Fibroblast of the aortic adventitia (primary cell): ENCODE measurements around the gene TMEM217. TPM values are rescaled to one million over a fixed set of nuclear protein-coding genes. Genes with fewer than 3 reads are reported as not detected.
A peak's percentile ranks its signal among the peaks of the same experiment; 100 is the strongest.

ENCODE experiments used
- DNase-seq: peaks from one replicate; pipeline ENCODE4 v3.0.0-alpha.2; 2010; ENCODE audit warnings: low read depth
- H3K4me3 ChIP-seq: 2 replicates; pipeline ENCODE4 v1.5.1; 2011; ENCODE audit warnings: low read depth, mild to moderate bottlenecking, control low read depth, low read length, moderate library complexity
- total RNA-seq: library from RNA; depleted of rRNA; stranded (reverse); fragments of >200 nt; gene quantifications from 2 replicates; pipeline ENCODE4 v1.2.3, GENCODE V29; 2012; ENCODE audit warnings: low replicate concordance
- TF ChIP-seq, protein P1 (sequence below): IDR thresholded peaks from 2 replicates; pipeline ENCODE4 v1.5.1; 2011; ENCODE audit warnings: mild to moderate bottlenecking, low read length, control low read depth, inconsistent platforms; ENCODE audit not compliant: insufficient read depth

Gene TMEM217
- total RNA-seq, 1 donor = 0.09 TPM

DNA sequence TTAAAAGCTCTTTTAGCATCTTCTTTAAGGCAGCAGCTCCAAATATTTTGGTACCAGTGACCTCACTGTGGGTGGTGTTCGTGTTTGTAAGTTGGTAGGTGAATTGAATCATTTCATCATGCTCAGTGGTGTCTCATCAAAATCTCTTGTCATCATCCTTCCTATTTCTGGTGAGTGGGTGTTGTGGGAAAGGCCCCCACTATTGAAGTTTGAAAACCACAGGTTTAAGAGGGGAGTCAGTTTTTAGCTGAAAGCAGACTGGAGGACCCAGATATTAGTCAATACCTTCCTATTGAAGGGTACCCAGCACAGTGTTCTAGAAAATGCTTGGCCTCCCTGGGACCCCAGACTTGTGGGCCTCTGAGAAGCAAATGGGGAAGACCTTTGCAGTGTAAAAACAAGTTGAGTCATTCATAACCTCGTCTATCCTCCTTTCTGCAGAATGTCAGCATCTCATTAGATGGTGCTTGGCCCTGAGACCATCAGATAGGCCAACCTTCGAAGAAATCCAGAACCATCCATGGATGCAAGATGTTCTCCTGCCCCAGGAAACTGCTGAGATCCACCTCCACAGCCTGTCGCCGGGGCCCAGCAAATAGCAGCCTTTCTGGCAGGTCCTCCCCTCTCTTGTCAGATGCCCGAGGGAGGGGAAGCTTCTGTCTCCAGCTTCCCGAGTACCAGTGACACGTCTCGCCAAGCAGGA, 84.3 kb downstream of the TMEM217 start:
- DNase-seq = no peak
- TF ChIP-seq, protein P1, sequence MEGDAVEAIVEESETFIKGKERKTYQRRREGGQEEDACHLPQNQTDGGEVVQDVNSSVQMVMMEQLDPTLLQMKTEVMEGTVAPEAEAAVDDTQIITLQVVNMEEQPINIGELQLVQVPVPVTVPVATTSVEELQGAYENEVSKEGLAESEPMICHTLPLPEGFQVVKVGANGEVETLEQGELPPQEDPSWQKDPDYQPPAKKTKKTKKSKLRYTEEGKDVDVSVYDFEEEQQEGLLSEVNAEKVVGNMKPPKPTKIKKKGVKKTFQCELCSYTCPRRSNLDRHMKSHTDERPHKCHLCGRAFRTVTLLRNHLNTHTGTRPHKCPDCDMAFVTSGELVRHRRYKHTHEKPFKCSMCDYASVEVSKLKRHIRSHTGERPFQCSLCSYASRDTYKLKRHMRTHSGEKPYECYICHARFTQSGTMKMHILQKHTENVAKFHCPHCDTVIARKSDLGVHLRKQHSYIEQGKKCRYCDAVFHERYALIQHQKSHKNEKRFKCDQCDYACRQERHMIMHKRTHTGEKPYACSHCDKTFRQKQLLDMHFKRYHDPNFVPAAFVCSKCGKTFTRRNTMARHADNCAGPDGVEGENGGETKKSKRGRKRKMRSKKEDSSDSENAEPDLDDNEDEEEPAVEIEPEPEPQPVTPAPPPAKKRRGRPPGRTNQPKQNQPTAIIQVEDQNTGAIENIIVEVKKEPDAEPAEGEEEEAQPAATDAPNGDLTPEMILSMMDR = no peak

DNA sequence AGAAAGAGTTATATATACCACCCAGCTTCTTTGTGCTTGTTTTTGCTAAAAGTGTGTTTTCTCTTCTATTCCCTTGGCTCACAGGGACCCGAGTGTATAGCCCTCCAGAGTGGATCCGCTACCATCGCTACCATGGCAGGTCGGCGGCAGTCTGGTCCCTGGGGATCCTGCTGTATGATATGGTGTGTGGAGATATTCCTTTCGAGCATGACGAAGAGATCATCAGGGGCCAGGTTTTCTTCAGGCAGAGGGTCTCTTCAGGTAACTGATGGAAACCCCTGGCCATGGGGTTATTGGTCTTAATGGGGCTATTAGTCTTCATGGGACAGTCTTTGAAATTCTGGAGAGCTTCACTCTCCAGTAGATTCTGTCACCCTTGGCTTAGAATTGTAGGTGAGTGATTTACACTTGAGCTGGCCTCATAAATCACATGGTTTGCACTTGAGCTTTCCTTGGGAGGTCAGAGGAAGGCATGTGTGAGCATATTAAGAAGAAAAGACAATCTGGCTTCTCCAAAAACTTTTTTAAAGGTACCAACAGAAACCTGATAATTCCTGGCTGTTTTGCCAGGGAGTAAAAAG, 84.9 kb downstream of the TMEM217 start:
- TF ChIP-seq, protein P1 = no peak
- no peak for DNase-seq
- peak overlapping the region; percentile 96 for H3K4me3 ChIP-seq

More for the DNA sequence above, 84.3 kb downstream of the TMEM217 start:
- H3K4me3 ChIP-seq = peak overlapping the region; percentile 96

DNA sequence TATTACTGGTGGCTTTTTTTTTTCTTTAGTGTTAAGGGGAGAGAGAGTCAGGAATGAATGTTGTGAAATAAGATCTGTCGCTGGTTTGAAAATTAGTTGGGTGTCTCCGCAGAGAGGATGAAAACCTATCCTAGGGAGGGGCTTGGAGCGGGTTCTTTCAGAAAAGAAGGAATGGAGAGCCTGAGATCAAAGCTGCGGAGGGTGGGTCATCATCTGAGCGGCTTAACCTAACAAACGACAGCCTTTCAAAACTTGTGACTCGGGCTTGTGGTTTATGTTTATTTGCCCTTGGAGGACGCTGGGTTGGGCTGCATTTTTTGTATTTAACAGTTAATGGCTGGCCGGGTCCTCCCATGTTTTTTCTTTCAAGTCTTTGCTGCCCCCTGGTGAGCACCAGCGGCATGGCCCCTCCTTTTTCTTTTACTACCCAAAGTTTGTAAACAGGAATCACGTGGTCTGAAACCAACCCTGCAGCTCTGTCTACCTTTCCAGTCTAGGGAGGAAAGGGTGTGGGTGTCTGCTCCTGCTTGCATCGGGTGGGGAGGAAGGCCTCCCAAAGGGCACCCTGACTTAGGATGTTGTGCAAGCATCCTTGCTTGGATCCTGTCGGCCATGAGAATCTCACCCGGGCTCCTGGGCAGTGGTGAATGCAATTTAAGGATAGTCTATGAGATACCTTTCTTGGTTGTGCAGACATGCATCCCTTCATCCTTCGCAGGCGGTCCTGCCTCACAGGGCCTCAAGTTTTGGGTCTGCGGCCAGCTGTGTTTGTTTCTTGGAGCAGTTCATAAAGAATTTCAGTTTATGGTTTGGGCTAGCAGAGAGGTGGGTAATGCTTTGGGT, 85.8 kb downstream of the TMEM217 start:
- peak; percentile 95 for DNase-seq
- TF ChIP-seq, protein P1 = peak; percentile 88
- H3K4me3 ChIP-seq = peak overlapping the region; percentile 96

DNA sequence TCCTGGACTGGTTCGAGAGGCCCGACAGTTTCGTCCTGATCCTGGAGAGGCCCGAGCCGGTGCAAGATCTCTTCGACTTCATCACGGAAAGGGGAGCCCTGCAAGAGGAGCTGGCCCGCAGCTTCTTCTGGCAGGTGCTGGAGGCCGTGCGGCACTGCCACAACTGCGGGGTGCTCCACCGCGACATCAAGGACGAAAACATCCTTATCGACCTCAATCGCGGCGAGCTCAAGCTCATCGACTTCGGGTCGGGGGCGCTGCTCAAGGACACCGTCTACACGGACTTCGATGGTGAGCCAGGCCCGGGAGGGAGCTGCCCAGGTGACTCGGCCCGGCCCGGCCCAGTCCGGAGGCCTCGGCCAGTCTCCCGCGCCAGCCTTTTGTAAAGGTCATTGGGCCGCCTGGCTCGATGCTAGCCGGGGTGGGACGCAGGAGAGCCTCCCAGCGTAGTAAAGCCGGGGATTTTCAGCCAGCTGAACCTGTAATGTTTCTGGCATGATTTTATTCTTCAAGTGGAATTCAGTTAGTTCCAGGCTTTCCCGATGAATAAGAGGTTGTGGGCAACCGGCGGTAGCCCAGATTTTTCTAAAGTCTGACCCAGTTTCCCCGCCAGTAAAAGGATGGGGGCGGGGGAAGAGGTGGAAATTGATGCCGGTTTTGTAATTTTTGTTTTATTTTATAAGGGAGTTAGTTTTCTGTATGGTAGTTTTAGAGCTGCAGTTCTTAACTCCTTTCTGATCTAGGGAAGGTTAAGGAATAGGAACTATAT, 86.6 kb downstream of the TMEM217 start:
- peak overlapping the region; percentile 96 for H3K4me3 ChIP-seq
- DNase-seq = peak; percentile 63
- TF ChIP-seq, protein P1 = no peak

DNA sequence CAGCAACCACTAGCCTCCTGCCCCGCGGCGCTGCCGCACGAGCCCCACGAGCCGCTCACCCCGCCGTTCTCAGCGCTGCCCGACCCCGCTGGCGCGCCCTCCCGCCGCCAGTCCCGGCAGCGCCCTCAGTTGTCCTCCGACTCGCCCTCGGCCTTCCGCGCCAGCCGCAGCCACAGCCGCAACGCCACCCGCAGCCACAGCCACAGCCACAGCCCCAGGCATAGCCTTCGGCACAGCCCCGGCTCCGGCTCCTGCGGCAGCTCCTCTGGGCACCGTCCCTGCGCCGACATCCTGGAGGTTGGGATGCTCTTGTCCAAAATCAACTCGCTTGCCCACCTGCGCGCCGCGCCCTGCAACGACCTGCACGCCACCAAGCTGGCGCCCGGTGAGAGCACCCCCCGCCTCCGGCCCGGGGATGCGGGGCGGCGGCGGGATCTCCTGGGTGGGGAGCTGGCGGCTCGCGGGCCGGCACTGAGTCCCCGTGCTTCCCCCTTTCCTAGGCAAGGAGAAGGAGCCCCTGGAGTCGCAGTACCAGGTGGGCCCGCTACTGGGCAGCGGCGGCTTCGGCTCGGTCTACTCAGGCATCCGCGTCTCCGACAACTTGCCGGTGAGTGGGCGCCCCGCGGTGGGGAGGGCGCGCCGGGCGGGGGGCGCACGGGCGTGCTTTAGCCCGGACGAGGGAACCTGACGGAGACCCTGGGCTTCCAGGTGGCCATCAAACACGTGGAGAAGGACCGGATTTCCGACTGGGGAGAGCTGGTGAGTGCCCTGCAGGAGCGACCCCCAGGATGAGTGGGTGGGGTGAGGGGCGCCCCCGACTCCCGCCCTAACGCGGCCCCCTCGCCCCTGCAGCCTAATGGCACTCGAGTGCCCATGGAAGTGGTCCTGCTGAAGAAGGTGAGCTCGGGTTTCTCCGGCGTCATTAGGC, 87.4 kb downstream of the TMEM217 start:
- TF ChIP-seq, protein P1 = peak; percentile 36
- H3K4me3 ChIP-seq = peak overlapping the region; percentile 96
- no peak for DNase-seq
